Hippocampal formation (tissue), 2 donors: Measurements from ENCODE around the gene ANKS6.

Experiments used
- DNase-seq, 2 donors: peaks; one replicate each; lab custom pipeline; 2025; lab: John Stamatoyannopoulos, UW

ANKS6 gene

GRCh38 chr9:98791608-98792490 lies 4.5 kb downstream of the ANKS6 start:
- no peak for DNase-seq

- DNase-seq: peak; percentile 29 to 61
These were observed 5.3 kb downstream of the ANKS6 start for GRCh38 chr9:98790842-98791607.

- no peak for DNase-seq
These were observed 6.1 kb downstream of the ANKS6 start for GRCh38 chr9:98790134-98790841.

GRCh38 chr9:98789483-98790133 lies 6.7 kb downstream of the ANKS6 start:
- DNase-seq: no peak

- DNase-seq: no peak
These were observed 8.5 kb downstream of the ANKS6 start for GRCh38 chr9:98787766-98788335.

- no peak for DNase-seq
These were observed 9.4 kb downstream of the ANKS6 start for GRCh38 chr9:98786750-98787510.

- DNase-seq: no peak
These were observed 11.2 kb downstream of the ANKS6 start for GRCh38 chr9:98784831-98785806.

- DNase-seq: no peak
These were observed 12.7 kb downstream of the ANKS6 start for GRCh38 chr9:98783518-98784226.

GRCh38 chr9:98781588-98782383 lies 14.6 kb downstream of the ANKS6 start:
- no peak for DNase-seq

GRCh38 chr9:98780059-98780749 lies 16.2 kb downstream of the ANKS6 start:
- DNase-seq: no peak

- DNase-seq: no peak
These were observed 17.4 kb downstream of the ANKS6 start for GRCh38 chr9:98778711-98779530.

GRCh38 chr9:98778251-98778650 lies 18.1 kb downstream of the ANKS6 start:
- DNase-seq: no peak

- no peak for DNase-seq
These were observed 18.7 kb downstream of the ANKS6 start for GRCh38 chr9:98777618-98778017.

GRCh38 chr9:98775831-98776441 lies 20.4 kb downstream of the ANKS6 start:
- peak in 1 of 2 donors; percentile 4 for DNase-seq

GRCh38 chr9:98774746-98775145 lies 21.6 kb downstream of the ANKS6 start:
- DNase-seq: no peak

- DNase-seq: no peak
These were observed 22.6 kb downstream of the ANKS6 start for GRCh38 chr9:98773721-98774120.
